GM21737 (cell line): ENCODE data around the gene DNAI4.

Experiments
- ATAC-seq: cut with Tn5 transposase; IDR thresholded peaks from one replicate; pipeline ENCODE4 v1.9.1; 2021; ENCODE audit warnings: mild to moderate bottlenecking, moderate library complexity; ENCODE audit not compliant: unreplicated experiment

DNAI4 gene

DNA sequence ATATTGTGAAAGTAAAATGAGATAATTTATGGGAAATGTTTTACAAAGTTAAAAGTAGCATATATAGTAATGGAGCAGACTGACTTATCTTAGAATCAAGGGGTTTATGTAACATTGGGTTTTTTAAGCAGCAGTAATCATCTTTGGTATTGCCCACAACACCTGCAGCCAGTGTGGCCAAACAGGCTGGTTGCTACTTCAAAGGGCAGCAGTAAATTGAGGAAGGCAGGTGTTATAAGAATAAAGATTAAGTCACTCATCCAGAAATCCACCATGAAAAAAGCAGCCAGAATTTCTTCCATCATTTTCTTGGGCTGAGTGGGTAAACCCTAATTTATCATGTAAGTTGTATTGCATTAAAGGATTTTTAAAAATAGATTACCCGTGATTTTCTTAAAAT, 155.7 kb downstream of the DNAI4 start:
- ATAC-seq = no peak

DNA sequence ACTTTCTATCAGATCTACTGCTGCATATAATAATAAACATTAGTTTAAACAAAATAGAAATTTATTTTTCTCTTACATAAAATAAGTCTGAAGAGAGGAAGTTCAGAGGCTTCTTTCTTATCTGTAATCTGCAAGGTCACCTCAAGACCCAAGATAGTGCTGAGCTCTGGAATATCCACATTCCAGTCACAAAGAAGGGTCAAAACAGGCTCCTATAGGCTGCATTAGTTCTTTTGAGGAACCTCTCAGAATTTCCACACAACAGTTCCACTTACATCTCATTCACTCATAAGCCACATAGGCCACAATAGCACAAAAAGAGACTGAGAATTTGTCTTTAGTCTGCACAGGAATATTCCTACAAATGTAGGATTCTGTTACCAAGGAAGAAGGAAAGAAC, 157.0 kb downstream of the DNAI4 start:
- no peak for ATAC-seq

DNA sequence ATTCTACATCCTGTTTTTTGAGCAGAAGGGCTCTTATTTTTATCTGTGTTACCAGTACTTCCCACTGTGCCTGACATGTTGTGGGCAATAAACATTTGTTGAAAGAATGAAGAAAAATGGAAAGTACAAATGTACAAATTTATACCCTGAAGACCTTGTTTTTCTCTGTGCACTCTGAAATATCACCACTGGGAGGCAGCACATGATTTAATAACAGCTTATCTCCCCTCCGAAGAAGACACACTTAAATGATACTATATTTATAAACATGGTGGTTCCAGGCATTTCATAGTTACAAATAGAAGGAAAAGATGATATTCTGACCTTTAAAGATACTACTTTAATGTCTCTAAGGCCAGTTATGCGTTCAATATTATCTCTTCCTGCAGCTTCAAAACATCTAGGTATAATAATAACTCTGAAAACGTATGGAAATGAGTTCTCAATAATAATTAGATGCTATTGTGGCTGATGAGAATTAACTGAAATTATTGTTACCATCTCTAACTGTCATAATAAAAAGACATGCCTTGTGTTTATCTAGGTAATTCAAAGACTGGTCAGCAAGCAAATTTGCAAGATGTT, 159.6 kb downstream of the DNAI4 start:
- ATAC-seq = no peak
